Body of pancreas (tissue), 4 donors: ENCODE results near the gene CAPN11.

Experiments
- POLR2A ChIP-seq, 3 donors: fragments of 450-650 bp; IDR thresholded peaks; one replicate each; pipeline ENCODE4 v1.6.1; 2016; ENCODE audit warnings: antibody characterized with exemption in 3 of 3, mild to moderate bottlenecking in 2 of 3
- TF ChIP-seq, protein P1 (sequence below), 7 experiments: fragments of 450-650 bp in 4 of 7; fragments of 200-600 bp in 3 of 7; sonication (generic) in 3 of 7; IDR thresholded peaks; one replicate each; pipeline ENCODE4 v1.5.1; 2016 to 2019; ENCODE audit warnings: antibody characterized with exemption in 7 of 7

DNA sequence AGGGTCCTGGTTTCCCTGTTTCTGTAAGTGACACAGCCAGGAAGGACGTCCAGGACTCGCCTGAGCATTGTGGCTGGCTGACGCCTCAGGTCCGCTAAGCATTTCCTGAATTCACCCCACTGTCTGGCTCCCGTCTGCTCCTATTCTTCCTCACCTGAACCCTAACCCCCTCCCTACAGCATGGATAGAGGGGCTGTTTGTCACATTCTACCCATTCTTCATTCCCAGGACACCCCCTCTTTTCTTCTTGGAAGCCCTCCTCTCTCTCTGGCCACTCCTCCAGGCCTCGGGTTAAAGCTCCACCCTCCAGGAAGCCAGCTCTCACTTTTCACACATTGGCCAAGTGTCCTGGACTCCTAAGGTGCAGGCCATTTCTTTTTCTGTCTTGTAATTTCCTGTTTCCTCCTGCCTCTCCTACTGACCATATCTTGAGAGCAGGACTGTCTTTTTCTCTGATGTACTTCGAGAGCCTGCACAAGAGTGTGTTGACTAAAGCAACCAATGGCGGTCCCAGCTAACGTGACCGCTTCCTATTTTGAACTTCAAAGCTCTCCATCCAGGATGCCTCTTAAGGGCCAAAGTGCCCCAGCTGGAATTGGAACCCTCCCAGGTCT is 33.9 kb downstream of the CAPN11 start:
- TF ChIP-seq, protein P1, sequence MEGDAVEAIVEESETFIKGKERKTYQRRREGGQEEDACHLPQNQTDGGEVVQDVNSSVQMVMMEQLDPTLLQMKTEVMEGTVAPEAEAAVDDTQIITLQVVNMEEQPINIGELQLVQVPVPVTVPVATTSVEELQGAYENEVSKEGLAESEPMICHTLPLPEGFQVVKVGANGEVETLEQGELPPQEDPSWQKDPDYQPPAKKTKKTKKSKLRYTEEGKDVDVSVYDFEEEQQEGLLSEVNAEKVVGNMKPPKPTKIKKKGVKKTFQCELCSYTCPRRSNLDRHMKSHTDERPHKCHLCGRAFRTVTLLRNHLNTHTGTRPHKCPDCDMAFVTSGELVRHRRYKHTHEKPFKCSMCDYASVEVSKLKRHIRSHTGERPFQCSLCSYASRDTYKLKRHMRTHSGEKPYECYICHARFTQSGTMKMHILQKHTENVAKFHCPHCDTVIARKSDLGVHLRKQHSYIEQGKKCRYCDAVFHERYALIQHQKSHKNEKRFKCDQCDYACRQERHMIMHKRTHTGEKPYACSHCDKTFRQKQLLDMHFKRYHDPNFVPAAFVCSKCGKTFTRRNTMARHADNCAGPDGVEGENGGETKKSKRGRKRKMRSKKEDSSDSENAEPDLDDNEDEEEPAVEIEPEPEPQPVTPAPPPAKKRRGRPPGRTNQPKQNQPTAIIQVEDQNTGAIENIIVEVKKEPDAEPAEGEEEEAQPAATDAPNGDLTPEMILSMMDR (IDR thresholded peaks at IDR 0.05) = no peak
- TF ChIP-seq POLR2A (IDR thresholded peaks at IDR 0.05) = no peak
